H54 (cell line): ENCODE results near the gene IFNL2.
"Not testable (repeated sequence)": the region's sequence is repeated elsewhere in the genome, so short reads cannot be mapped to it uniquely, and the experiment has no call there.

Source experiments
- DNase-seq: peaks from one replicate; pipeline ENCODE4 v3.0.0; 2011; ENCODE audit warnings: low spot score, mixed read lengths; ENCODE audit not compliant: insufficient read length
- FAIRE-seq: peaks from 3 replicates; lab custom pipeline; 2011; peaks lifted over from hg19 to GRCh38; lab: Jason Lieb, UNC
- POLR2A ChIP-seq: IDR thresholded peaks from 2 replicates; pipeline ENCODE4 v1.6.1; 2011; ENCODE audit warnings: low read depth, mild to moderate bottlenecking, low read length

IFNL2 gene

GRCh38 chr19:39268085-39268484 lies at the start of gene IFNL2:
IFNL2 (plus strand) TSS chr19:39268396; CDS start chr19:39268569, 173 bp downstream.
- not testable (repeated sequence) for DNase-seq, FAIRE-seq

GRCh38 chr19:39219108-39219507 lies 49.1 kb upstream of the IFNL2 start:
- DNase-seq: not testable (repeated sequence)

DNA sequence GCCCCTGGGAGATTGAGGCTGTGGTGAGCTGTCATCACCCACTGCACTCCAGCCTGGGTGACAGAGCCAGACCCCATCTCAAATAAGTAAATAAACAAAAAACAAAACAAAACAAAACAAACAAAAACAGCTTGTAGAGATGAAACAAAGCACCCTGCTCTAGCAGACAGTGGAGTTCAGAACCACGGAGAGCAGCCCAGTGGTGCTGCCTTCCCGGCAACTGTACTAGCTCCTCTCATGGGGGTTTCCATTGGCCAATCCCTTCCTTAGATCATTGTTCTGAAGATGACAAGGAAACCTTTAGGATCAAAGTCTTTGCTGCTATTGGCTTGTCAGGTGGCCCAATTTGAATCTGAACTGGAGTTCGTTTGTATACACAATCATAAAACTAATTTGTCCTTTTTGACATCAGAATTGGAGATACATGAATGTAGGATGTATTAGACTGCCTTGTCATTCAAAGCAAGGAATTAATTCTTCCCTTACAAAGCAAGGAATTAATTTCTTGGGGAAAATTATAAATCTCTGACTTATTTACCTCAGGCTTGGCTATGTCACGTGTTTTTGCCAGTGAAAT lies 44.4 kb upstream of the IFNL2 start:
- FAIRE-seq (no peak), DNase-seq (peak; percentile 65)

More at GRCh38 chr19:39219108-39219507, 49.1 kb upstream of the IFNL2 start:
- not testable (repeated sequence) for FAIRE-seq

GRCh38 chr19:39224910-39225309 lies 43.3 kb upstream of the IFNL2 start:
- DNase-seq (no peak), FAIRE-seq (no peak)
- TF ChIP-seq POLR2A: no peak

More for the DNA sequence above, 44.4 kb upstream of the IFNL2 start:
- TF ChIP-seq POLR2A: no peak

DNA sequence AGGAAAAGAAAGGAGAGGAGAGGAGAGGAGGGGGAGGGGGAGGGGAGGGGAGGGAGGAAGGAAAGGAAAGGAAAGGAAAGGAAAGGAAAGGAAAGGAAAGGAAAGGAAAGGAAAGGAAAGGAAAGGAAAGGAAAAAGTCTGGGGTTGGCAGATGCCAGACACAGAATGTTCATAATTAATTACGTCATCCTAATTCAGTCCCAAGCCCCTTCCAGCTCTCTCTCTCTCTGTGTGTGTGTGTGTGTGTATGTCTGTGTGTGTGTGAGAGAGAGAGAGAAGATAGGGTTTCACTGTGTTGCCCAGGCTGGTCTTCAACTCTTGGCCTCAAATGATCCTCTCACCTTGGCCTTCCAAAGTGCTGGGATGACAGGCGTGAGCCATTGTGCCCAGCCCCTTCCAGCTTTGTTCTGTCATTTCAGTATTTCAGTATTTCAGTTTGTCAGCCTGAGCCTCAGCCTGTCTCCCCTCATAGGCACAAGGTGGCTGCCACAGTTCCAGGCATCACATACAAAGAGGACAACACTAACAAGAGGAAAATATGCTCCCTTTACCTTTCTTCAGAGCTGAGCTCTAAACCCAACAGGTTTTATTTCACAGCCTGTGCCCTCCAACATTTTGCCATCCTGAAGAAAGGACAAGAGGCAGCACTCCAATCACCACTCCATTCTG lies 38.0 kb upstream of the IFNL2 start:
- no peak for FAIRE-seq
- TF ChIP-seq POLR2A: no peak
- no peak for DNase-seq

GRCh38 chr19:39232708-39233107 lies 35.5 kb upstream of the IFNL2 start:
- no peak for FAIRE-seq
- no peak for TF ChIP-seq POLR2A
- no peak for DNase-seq

- DNase-seq: no peak
- FAIRE-seq: no peak
- no peak for TF ChIP-seq POLR2A
These were observed 31.7 kb upstream of the IFNL2 start for GRCh38 chr19:39236527-39236926.

DNA sequence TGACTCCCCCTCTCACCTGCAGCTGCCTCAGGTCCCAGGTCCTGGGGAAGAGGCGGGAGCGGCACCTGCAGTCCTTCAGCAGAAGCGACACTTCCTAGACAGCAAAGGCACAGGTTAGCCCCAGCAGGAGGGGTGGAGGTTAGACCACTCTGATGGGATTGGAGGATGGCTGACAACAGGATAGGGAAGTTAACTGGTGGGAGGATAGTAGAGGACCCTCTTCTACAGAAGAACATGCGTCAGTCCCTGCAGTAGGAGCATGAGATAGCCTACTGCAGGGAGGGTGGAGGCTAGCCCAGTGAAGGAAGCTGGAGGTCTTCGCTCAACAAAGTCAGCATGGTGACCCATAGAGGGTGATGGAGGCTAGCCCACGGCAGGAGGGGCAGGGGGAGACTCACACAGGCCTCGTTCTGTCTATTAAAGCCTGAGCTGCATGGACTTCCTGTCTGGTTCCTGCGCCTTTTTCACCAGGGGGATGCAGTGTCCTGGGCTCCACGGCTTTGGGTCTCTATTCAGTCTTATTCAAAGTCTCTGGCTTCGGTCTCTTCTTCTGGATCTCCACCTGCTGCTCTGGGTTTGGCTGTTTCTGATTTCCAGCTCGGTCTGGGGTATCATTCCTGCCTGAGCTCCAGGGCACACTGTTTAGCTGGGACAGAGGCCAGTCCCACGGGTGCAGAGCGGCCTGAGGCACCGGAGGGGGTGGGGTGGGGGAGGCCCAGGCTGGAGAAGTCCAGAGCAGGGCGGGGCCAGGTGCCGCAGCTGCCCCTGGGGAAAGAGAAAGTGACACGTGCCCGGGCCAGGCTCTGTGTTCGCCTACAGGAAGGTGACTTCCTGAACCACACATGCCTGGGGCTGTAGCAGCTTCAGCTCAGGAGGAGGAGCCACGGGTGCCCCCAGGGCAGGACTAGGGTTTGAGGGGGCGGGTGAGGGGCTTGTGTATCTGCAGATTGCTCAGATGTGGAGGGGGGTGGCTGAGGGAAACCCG lies 30.7 kb upstream of the IFNL2 start:
- FAIRE-seq (no peak), DNase-seq (peak; percentile 49)
- no peak for TF ChIP-seq POLR2A

GRCh38 chr19:39238209-39238608 lies 30.0 kb upstream of the IFNL2 start:
- DNase-seq: no peak
- FAIRE-seq: no peak
- no peak for TF ChIP-seq POLR2A

GRCh38 chr19:39238944-39239343 lies 29.3 kb upstream of the IFNL2 start:
- FAIRE-seq (no peak), DNase-seq (no peak)
- no peak for TF ChIP-seq POLR2A

DNA sequence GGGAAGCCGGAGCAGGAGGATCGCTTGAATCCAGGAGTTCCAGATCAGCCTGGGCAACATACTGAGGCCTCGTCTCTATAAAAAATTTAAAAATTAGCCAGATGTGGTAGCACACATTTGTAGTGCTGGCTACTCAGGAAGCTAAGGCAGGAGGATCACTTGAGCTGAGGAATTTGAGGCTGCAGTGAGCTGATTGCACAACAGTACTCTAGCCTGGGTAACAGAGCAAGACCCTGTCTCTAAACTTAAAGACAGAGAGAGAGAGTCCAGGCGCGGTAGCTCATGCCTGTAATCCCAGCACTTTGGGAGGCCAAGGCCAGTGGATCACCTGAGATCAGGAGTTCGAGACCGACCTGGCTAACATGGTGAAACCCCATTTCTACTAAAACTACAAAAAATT lies 27.8 kb upstream of the IFNL2 start:
- TF ChIP-seq POLR2A: no peak
- FAIRE-seq (no peak), DNase-seq (no peak)

DNA sequence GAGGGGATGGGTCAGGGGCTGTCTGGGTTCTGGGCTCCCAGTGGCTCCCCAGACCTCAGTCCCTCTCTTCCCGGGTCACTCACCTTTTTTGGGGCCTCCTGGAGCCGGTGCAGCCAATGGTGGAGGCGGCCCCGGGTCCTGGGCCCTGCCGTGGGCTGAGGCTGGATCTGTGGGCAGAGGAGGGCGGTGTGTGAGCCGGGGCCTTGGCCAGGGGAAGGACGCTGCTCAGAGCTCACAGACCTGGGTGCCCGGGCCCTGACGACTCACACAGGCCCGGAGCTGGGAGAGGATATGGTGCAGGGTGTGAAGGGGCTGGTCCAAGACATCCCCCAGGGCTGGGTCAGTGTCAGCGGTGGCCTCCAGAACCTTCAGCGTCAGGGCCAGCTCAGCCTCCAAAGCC lies 24.5 kb upstream of the IFNL2 start:
- not testable (repeated sequence) for FAIRE-seq

DNA sequence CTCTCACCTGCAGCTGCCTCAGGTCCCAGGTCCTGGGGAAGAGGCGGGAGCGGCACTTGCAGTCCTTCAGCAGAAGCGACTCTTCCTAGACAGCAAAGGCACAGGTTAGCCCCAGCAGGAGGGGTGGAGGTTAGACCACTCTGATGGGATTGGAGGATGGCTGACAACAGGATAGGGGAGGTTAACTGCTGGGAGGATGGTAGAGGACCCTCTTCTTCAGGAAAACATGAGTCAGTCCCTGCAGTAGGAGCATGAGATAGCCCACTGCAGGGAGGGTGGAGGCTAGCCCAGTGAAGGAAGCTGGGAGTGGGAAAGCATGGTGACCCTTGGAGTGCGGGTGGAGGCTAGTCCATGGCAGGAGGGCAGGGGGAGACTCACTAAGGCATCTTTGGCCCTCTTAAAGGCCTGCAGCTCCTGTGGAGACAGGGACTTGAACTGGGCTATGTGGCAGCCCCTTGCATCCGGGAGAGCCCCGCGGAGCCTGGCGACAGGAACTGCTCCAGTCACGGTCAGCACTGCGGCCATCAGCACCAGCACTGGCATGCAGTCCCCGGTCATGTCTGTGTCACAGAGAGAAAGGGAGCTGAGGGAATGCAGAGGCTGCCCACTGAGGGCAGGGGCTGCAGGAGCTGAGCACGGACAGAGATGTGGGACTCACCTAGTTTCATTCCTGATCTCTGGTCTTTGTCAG lies 23.6 kb upstream of the IFNL2 start, which contains the start of gene IFNL3:
TSS of gene IFNL3 (minus strand) at position 597 of the 691 bp plus-strand sequence. CDS start at position 558, 39 bp downstream.
- not testable (repeated sequence) for DNase-seq, FAIRE-seq

More for the DNA sequence above, 24.5 kb upstream of the IFNL2 start:
- DNase-seq: not testable (repeated sequence)

DNA sequence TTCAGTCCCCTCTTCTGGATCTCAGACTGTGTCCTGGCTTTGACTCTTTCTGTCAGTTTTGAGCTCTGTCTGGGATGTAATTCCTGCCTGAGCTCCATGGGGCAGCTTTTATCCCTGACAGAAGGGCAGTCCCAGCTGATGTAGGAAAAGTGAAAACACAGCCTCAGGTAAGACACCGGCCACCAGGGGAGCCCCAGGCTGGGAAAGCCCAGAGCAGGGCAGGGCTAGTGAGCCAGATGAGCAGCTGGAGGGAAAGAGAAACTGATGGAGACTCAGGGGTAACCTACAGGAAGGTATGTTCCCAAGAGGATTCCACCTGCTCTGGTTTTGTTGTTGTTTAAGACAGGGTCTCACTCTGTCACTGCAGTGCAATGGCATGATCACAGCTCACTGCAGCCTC lies 23.0 kb upstream of the IFNL2 start:
- DNase-seq: not testable (repeated sequence)
- FAIRE-seq: peak; percentile 36
